Muscle of back (tissue), 11 donors: Measurements from ENCODE around the gene LSM14A. TPM values are rescaled to one million over a fixed set of nuclear protein-coding genes. Genes with fewer than 3 reads are reported as not detected.
"Not testable (repeated sequence)": the region's sequence is repeated elsewhere in the genome, so short reads cannot be mapped to it uniquely, and the experiment has no call there.

Source experiments
- DNase-seq, 3 donors: peaks; one replicate each; pipeline versions ENCODE4 v3.0.0 to v3.0.0-alpha.2; 2013
- polyA plus RNA-seq, 10 donors: library from polyadenylated mRNA; unstranded; fragments of 120-200 nt; gene quantifications; one replicate each; pipeline ENCODE4 v1.2.1, GENCODE V29; 2013; ENCODE audit not compliant: insufficient read length in 10 of 10

Gene LSM14A
- polyA plus RNA-seq, 10 donors = 66.4 to 125 (median 86.1) TPM

DNA sequence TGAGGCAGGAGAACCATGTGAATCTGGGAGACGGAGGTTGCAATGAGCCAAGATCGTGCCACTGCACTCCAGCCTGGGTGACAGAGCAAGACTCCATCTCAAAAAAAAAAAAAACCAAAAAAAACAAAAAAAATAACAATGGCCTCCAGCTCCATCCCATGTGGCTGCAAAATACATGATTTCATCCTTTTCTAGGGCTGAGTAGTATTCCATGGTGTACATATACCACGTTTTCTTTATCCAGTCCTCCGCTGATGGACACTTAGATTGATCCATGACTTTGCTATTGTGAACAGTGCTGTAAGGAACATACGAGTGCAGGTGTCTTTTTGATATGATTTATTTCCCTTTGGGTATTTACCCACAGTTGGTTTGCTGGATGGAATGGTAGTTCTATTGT is 20.9 kb upstream of the LSM14A start:
- DNase-seq = no peak

DNA sequence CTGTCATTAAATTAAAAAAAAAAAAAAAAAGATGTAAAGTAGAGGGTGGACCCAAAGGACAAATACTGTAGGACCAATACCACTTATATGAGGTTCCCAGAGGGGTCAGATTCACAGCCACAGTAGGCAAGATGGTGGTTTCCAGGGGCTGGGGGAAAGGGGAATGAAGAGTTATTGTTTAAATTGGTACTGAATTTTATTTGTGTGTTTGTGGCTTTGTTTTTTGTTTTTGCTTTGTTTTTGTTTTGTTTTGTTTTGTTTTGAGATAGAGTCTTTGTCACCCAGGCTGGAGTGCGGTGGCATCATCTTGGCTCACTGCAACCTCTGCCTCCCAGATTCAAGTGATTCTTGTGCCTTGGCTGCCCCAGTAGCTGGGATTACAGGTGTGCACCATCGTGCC is 17.9 kb upstream of the LSM14A start:
- no peak for DNase-seq

DNA sequence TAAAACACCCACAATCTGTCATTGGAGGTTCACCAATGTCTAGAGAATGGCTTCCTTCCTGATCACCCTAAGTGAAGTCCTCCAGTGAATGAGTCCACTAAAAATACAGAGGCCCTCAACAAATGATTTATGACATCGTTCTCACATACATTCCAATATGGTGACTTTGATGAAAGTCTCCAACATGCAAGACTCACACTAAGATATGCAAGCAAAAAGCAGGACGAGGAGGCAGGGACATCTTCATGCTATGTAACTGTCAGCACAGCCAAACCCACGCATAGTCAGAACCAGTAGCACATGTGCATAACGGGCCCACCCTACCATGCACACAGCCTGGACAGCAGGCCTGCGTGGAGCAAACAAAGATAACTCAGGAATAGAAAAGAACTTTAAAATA is 16.6 kb upstream of the LSM14A start:
- DNase-seq = peak in 1 of 3 donors; percentile 27

DNA sequence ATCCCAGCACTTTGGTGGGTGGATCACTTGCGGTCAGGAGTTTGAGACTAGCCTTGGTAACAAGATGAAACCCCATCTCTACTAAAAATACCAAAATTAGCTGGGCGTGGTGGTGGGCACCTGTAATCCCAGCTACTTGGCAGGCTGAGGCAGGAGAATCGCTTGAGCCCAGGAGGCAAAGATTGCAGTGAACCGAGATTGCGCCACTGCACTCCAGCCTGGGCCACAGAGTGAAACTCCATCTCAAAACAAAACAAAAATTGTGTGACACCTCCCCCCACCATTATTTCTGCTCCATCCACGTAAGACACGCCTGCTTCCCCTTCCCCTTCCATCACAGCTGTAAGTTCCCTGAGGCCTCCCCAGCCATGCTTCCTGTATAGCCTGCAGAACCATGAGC is 13.3 kb upstream of the LSM14A start:
- not testable (repeated sequence) for DNase-seq

DNA sequence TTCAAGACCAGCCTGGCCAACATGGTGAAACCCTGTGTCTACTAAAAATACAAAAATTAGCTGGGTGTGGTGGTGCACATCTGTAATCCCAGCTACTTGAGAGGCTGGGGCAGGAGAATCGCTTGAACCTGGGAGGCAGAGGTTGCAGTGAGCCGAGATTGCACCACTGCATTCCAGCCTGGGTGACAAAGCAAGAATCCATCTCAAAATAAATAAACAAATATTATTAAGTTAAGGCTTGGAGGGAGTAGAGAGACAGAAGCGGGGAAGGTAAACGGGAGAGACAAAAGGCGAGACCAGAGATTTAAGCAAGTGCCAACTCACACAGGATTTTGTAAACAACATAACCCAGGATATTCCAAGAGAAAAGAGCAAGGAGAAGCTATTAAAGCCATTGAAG is 12.8 kb upstream of the LSM14A start:
- DNase-seq = not testable (repeated sequence)

DNA sequence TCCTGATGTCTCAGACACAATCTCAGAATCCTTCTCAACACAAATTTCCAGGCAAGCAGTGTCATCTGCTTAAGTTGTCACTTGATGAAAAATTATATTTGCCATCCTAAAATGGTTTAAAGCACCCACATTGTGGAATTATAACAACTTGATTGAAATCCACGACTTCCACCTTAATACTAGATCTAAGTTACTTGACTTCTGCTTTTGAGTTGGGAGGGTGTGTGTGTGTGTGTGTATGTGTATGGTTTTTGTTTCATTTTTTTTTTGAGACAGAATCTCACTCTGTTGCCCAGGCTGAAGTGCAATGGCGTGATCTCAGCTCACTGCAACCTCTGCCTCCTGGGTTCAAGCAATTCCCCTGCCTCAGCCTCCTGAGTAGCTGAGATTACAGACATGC is 10.4 kb upstream of the LSM14A start:
- not testable (repeated sequence) for DNase-seq

DNA sequence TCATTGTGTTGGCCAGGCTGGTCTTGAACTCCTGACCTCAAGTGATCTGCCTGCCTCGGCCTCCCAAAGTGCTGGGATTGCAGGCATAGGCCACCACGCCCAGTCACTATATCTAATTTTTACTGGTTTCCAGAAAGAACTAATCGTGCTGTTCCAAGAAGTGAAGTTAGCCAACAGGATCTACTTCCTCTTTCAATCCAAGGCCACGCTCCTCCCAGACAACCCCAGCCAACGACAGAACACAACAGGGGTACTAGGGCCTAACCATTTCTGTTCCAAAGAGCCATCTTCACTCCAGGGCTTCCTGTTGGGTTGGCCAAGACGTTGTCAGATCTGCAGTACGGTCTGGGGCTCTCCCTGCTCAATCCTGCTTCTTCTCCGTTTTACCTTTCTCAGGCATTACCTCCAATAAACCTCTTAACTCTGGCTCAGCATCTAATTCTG is 7.0 kb upstream of the LSM14A start:
- no peak for DNase-seq

DNA sequence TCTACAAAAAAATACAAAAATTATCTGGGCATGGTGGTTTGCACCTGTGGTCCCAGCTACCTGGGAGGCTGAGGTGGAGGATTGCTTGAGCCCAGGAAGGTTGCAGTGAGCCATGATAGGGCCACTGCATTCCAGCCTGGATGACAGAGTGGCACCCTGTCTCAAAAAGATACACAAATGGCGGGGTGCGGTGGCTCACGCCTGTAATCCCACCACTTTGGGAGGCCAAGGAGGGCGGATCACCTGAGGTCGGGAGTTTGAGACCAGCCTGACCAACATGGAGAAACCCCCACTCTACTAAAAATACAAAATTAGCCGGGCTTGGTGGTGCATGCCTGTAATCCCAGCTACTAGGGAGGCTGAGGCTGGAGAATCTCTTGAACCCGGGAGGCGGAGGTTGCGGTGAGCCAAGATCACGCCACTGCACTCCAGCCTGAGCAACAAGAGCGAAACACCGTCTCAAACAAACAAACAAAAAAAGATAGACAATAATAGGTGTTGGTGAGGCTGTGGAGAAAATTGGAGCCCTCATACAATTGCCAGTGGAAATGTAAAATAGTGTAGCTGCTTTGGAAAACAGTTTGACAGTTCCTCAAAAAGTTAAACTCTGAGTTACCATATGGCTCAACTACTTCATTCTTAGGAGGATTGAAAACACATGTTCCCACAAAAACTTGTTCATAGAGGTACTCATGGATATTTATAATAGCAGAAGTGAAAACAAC is 2.7 kb upstream of the LSM14A start:
- DNase-seq = not testable (repeated sequence)

DNA sequence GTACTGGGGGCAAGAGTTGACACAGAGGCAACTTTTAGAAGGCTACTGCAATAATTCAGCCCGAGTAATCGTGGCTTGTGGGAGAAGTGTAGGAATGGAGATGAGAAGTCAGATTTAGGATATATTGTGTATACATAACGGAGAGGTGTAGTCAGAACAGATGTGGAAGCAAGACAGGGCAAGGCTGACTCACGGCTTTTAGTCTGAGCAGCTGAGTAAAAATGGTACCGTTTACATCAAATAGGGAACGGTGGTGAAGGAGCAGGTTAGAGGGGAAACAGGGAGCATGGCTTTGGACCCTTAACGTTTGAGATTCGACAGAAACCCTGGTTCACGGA is 796 bp upstream of the LSM14A start:
- DNase-seq = peak in 1 of 3 donors; percentile 43

DNA sequence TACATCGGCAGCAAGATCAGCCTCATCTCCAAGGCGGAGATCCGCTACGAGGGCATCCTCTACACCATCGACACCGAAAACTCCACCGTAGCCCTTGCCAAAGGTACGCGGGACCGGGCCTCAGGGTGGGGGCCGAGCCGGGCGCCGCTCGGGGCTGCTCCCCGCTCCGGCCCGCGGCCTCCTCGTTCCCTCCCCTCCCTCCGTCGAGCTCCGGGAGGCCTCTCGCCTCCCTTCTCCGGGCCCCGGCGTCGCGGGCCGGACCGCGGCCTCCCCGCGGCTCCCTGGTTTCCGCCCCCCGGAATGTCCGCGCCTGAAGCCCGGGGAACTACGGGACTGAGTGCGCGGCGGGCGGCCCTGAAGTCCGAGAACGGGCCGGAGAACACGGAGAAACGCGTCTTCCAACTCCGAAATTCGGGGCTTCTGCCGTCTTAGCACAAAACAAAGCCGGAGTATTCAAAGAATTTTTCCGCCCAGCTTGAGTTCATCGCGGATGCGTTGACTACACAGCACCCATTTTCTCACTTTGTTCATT is 423 bp downstream of the LSM14A start:
- peak in 2 of 3 donors; percentile 40 to 62 for DNase-seq

DNA sequence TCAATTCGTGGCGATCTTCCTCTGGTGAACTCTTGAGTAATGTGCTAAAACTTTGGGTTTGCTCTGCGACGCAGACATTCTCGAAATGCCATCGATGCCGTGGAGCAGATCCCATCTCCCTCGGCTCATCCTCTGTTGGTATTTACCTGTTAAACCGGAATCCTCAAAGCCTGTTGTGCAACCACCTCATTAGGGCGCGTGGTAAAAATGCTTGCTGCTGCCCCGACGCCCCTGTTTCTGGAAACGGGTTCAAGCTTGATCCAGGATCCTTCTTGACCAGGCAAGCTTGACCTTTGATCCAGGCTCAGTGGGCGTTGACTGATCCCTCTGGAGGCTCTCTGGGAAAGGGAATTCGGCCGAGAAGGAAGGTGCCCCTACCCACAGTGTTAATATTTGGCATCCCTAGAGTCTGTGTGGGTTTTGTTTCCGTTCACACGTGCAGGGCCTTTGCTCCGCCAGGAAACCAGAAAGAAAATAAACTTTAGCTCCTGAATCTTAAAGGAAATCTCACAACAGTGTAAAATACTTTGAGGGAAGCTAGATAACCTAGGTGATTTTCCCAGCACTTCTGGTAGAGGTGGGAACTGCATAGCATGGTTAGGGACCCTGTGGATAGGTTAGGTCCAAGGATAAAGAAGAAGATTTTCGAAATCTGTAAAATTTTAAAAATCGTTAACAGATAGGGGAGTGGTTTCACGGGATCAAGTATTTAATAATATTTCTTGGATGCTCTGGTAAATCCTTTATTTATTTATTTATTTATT is 1.1 kb downstream of the LSM14A start:
- DNase-seq = peak in 1 of 3 donors; percentile 25

DNA sequence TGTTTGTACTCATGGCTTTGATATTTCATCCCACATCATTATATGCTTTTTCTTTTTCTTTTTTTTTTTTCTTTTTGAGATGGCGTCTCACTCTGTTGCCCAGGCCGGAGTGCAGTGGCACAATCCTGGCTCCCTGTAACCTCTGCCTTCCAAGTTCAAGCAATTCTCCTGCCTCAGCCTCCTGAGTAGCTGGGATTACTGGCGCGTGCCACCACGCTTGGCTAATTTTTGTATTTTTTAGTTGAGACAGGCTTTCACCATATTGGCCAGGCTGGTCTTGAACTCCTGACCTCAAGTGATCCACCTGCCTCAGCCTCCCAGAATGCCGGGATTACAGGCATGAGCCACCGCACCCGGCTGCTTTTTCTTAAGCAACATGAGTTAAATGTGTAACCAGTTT is 2.9 kb downstream of the LSM14A start:
- not testable (repeated sequence) for DNase-seq

DNA sequence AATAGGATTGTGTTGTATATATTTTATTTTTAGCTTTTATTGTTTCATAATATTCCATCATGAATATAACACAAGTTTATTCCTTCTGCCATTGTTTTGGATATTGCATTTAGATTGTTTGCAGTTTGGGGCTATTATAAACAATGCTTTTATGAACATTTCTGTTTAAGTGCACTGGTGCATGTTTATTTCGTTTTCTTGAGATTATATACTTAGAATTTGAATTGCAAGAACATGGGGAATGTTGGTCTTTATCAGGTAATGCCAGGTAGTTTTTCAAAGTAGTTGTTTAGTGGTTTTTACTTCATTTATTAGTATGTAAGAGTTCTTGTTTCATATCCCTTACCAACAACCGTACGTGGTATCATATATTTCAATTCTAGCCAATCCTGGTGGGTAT is 4.3 kb downstream of the LSM14A start:
- no peak for DNase-seq

DNA sequence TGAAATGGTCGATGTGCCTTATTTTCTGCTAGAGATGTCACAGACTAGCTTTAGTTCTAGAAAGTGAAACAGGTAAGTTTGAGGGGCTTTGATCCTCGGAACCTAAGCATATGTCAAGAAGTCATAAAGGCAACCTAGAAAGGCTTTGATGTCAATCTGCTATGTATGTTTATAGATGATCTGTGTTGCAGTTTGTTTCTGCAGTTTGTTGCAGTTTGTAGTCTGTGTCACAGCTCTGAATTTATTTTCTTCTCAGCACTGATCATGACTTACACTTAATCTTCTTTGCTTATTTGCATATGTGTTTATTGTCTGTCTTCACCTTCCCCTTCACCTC is 5.9 kb downstream of the LSM14A start:
- no peak for DNase-seq

DNA sequence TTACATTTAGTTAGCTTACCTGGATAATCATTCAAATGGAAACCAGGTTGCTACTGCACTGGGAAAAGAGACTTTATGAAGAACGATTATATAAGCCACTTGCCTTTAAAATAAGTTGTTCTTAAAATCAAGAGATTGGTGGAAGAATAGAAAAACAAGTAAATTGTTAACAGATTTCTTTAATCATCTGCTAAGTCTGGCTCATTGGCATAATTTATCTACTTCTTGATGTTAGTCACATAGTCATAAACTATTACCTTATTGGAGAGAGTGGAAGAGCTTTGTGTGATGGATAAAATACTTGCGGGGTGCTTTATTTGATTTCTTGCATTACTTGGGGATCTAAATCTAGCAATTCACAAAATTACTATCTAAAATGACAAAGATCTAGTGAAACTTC is 6.8 kb downstream of the LSM14A start:
- no peak for DNase-seq

DNA sequence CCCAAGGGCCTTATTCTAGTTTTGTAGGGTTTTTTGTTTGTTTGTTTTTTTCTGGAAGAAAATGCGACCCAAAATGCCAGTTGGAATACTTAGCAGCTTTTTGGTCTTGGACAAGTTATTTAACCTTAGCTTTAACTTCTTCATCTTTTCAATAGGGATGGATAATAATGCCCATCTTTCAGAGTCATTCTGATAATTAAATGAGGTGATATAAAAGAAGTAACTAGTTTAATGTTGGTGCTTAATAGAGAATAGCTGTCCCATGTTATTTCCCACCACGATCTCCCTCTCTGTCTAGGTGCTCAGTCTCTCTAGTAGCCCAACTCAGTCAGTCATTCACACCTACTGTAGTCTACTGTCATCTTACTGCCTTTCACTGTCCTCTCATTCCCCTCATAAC is 8.0 kb downstream of the LSM14A start:
- no peak for DNase-seq

DNA sequence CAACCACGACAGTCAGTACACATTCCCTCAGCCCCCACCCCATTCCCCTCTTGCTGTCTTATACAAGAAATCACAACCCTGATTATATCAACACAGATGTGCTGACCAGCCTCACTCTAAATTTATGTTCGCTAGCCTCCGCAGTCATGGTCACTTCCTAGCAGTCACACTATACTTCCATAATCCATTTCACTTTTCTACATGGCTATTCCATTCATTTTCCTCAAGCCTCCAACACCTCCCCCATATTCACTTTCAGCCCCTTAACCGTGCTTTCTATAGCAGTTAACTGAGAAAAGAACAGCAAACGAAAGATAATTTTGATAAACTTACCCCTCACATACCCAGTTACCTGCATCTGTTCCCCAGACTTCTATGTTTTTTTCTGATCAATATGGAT is 8.4 kb downstream of the LSM14A start:
- no peak for DNase-seq

DNA sequence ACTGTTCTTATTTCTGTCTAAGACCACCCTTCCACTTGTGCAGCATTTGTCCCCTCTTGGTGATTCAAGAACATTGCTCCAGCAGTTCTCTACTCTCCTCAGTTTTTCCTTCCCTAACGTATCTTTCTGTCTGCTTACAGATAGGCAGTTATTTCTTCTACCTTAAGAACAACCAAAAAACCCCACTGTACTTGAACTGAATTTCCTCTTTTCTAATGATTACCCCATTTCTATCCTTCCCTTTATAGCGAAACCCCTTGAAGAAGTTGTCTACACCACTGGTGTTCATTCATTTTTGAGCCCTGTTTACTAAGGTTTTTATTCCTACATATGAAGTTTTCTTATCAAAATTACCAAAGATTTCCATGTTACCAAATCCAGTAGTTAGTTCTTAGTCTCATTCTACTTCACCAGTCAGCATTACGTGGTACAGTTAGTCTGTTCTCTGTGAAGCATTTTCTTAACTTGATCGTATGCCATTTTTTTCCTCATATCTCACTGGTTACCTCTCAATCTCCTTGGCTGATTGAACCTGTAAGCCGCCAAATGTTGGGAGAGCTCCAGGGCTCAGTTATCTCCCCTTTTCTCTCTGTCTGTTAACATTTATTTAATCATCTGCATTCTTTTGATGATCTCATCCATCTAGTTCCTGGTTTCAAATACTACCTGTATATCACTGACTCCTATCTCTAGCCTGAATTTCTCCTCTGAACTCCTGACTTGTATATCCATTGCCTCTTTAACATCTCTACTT is 9.0 kb downstream of the LSM14A start:
- DNase-seq = no peak

DNA sequence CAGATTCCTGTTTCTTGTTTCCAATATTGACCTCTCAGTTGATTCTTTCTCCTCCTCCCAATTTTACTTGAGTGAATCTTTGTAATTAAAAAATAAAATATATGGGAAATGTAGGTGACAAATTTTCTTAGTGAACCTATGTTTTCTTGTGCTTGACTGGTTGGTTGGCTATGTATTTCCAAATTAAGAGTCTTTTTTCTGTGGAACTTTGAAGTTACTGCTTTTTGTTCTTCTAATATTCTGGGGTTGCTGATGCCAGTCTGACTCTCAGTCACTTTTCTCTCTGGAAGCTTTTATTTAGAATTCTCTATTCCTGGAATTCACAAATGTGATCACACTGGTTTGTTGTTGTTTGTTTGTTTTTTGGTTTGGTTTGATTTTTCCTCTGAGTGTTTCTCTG is 9.8 kb downstream of the LSM14A start:
- DNase-seq = no peak

DNA sequence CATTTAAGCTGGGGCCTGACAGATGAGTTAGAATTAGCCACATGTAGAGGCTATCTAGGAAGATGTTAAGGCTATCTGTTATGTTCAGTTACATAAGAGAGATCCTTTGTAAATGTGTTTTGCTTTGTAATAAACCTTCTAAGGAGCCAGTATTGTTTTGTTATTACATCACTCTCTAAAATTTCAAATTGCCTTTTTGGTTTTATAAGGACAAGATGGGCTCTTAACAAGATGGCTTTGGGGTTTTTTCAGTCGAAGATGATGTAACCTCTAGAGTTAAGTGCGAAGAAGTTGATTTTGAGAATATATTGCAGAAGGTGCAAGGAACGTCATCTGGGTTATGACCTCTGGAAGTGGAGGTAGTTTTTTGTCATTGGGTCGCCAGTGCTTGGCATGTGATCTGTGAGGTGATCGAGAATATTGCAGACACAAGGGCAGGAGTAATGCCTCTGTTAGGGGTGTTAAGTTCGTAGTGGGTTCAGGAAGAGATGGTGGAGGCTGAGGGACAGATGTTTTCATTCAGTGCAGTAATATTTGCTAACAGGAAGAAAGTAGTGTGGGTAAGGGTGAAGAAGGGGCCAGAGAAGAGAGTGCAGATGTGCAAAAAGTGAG is 12.7 kb downstream of the LSM14A start:
- DNase-seq = peak in 1 of 3 donors; percentile 18

DNA sequence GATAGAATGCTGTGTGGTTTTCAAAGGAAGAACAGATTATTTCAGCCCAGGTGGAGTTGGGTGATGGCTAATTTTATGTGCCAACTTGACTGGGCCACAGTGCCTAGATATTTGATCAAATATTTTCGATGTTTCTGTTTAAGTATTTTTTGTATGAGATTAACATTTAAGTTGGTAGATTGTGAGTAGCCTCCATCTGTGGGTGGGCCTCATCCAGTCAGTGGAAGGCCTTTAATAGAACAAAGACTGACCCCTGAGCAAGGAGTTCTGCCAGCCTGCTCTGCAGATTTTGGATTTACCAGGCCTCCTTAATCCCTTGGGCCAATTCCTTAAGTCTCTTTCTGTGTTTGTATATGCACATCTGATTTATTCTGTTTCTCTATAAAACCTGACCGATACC is 13.9 kb downstream of the LSM14A start:
- DNase-seq = no peak

DNA sequence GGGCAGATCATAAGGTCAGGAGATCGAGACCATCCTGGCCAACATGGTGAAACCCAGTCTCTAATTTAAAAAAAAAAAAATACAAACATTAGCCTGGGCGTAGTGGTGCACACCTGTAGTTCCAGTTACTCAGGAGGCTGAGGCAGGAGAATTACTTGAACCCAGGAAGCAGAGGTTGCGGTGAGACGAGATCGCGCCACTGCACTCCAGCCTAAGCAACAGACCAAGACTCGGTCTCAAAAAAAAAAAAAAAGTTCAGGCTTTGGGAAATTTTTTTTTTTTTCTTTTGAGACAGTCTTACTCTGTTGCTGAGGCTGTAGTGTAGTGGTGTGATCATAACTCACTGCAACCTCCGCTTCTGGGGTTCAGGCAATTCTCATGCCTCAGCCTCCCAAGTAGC is 14.7 kb downstream of the LSM14A start:
- no peak for DNase-seq
